ENCODE measurements around the gene ITPR3. TPM values are rescaled to one million over a fixed set of nuclear protein-coding genes. Genes with fewer than 3 reads are reported as not detected.

The ITPR3 gene
- polyA plus RNA-seq, 1 of the 3 experiments (the other 2 are of a cell fraction): 8.1 TPM

DNA sequence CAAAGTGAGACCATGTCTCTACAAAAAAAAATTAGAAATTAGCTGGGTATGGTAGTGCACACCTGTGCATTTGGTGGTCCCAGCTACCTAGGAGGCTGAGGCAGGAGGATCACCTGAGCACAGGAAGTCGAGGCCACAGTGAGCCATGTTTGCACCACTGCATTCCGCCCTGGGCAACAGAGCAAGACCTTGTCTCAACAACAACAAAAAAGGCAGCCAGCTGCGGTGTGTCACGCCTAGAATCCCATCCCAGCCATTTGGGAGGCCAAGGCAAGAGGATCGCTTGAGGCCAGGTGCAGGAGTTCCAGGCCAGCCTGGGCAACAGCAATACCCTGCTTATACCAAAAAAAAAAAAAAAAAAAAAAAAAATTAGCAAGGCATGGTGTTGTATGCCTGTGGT is 39.9 kb upstream of the ITPR3 start:
- DNase-seq: no peak
- H3K27ac ChIP-seq (ENCODE audit: low read depth in 2 of 2, low read length in 1 of 2): no peak overlapping the region
- WGBS (ENCODE audit: low lambda C conversion rate): 91% methylated on average over 5 of the region's 5 CpGs
- no peak overlapping the region for H2AFZ ChIP-seq (ENCODE audit: low read depth)
- no peaks in the 10 kb centered on the region for H4K20me1 ChIP-seq (ENCODE audit: insufficient read depth)
- TF ChIP-seq NFIC (IDR thresholded peaks at IDR 0.05; ENCODE audit: borderline replicate concordance): no peak
- H3F3A ChIP-seq (replicated peaks; ENCODE audit: insufficient read depth): no peaks in the 10 kb centered on the region
- POLR2A ChIA-PET: no interaction called here
- H3K9me3 ChIP-seq: no peaks in the 10 kb centered on the region
- H3K9ac ChIP-seq: no peak overlapping the region
- H3K4me1 ChIP-seq (ENCODE audit: control insufficient read depth in 1 of 2, insufficient read depth in 2 of 2, low read depth in 1 of 2, low read length in 1 of 2): peaks cover 0 to 20% of the 10 kb centered on the region in 2 experiments; a peak in 1 of 4 replicates
- no peaks in the 10 kb centered on the region for H3K27me3 ChIP-seq (ENCODE audit: insufficient read depth)
- peaks cover 25% of the 10 kb centered on the region for H3K79me2 ChIP-seq (ENCODE audit: insufficient read depth)
- no peak overlapping the region for H3K4me3 ChIP-seq (ENCODE audit: low read depth in 2 of 2, low read length in 1 of 2)
- CTCF ChIA-PET: interaction anchor here (0.7 to 2.2 kb wide), 5 partner anchors 9 to 574 kb away, joined by 3 to 8 read pairs (median 5); partner anchors contain the start of gene UQCC2
- peaks cover 0 to 8% of the 10 kb centered on the region in 2 experiments for H3K36me3 ChIP-seq (replicated peaks in 1 of 2; ENCODE audit: control insufficient read depth in 1 of 2, insufficient read depth in 2 of 2, low read length in 1 of 2)
- H3K4me2 ChIP-seq: no peak overlapping the region
- no peaks in the 10 kb centered on the region for H3K9me2 ChIP-seq

DNA sequence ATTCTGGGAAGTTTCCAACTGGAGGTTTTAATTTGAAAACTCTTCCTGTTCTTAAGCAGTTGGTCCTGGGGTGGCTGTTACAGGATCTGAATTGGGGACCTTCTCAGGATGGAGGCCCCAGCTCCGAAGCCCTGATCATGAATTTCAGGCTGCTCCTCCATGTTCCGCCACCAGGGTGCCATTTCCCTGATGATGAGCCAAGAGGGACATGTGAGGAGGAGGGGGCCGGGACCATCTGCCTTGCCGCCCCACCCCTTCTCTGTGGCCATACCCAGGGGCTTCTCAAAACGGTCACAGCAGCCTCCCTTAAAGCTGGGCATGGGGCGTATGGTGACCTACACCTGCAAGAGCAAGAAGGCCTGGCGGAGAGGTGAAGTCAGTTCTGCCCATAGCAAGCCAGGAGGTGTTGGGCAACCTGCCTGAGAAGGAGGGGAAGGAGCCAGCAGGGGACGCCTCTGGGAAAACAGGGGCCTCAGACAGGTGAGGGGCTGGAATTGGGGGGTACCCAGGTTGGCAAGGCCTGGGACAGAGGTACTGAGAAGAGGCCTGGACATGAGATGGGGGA is 37.4 kb upstream of the ITPR3 start:
- DNase-seq: peak; percentile 55
- Histone ChIP-seq H4K20me1 (ENCODE audit: insufficient read depth) (no peaks in the 10 kb centered on the region), H2AFZ (ENCODE audit: low read depth) (no peak overlapping the region), H3K4me2 (no peak overlapping the region), H3K9ac (no peak overlapping the region), H3K4me3 (ENCODE audit: low read depth in 2 of 2, low read length in 1 of 2) (no peak overlapping the region), H3K9me2 (no peaks in the 10 kb centered on the region), H3K4me1 (ENCODE audit: control insufficient read depth in 1 of 2, insufficient read depth in 2 of 2, low read depth in 1 of 2, low read length in 1 of 2) (peaks cover 0 to 15% of the 10 kb centered on the region in 2 experiments; a peak in 1 of 4 replicates), H3F3A (replicated peaks; ENCODE audit: insufficient read depth) (no peaks in the 10 kb centered on the region), H3K27me3 (ENCODE audit: insufficient read depth) (no peaks in the 10 kb centered on the region), H3K9me3 (no peaks in the 10 kb centered on the region), H3K36me3 (replicated peaks in 1 of 2; ENCODE audit: control insufficient read depth in 1 of 2, insufficient read depth in 2 of 2, low read length in 1 of 2) (no peaks in the 10 kb centered on the region), H3K79me2 (ENCODE audit: insufficient read depth) (peaks cover 14% of the 10 kb centered on the region), H3K27ac (ENCODE audit: low read depth in 2 of 2, low read length in 1 of 2) (no peak overlapping the region)
- ChIA-PET CTCF (interaction anchor here (0.7 to 8.6 kb wide), 7 partner anchors 8 to 154 kb away, joined by 3 to 188 read pairs (median 5); partner anchors contain the start of gene UQCC2), POLR2A (no interaction called here)
- WGBS (ENCODE audit: low lambda C conversion rate): 61% methylated on average over 6 of the region's 8 CpGs
- TF ChIP-seq FOXJ3 (CRISPR knock-in tag; IDR thresholded peaks at IDR 0.05): no peak
- TF ChIP-seq YY1 (IDR thresholded peaks at IDR 0.05; ENCODE audit: low read depth): no peak
- TF ChIP-seq, protein P1, sequence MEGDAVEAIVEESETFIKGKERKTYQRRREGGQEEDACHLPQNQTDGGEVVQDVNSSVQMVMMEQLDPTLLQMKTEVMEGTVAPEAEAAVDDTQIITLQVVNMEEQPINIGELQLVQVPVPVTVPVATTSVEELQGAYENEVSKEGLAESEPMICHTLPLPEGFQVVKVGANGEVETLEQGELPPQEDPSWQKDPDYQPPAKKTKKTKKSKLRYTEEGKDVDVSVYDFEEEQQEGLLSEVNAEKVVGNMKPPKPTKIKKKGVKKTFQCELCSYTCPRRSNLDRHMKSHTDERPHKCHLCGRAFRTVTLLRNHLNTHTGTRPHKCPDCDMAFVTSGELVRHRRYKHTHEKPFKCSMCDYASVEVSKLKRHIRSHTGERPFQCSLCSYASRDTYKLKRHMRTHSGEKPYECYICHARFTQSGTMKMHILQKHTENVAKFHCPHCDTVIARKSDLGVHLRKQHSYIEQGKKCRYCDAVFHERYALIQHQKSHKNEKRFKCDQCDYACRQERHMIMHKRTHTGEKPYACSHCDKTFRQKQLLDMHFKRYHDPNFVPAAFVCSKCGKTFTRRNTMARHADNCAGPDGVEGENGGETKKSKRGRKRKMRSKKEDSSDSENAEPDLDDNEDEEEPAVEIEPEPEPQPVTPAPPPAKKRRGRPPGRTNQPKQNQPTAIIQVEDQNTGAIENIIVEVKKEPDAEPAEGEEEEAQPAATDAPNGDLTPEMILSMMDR (IDR thresholded peaks at IDR 0.05): peak; percentile 56

DNA sequence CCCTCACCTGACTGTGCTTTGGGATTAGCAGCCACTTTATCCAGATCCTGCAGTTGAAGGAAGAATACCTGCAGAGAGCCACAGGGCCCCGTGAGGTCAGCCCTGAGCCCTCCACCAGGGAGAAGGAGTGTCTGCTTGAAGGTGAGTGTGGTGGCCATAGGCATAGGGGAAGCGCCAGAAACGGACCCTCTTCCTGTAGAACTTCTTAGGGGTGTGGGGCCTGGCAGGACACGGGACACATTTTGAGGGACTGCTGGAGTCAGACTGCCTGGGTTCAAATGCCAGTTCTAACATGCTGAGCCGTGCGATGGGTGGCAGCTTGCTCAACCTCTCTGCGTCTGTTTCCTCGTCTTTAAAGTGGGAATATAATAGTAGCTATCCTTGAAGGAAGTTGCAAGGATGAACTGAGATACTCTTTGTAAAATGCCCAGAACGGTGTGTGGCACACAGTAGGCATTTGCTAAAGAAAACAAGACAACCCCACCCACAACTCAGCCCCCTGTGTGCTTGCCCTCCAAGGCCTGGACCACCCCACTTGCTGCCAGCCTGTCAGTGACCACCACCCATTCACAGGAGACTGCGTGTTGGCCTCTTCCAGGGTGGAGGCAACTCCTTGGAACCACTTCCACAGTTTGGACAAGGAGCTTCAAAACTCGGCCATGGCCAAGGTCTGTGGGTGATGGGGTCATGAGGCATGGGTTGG is 36.3 kb upstream of the ITPR3 start:
- Histone ChIP-seq H3K4me2 (no peak overlapping the region), H3K9me3 (no peaks in the 10 kb centered on the region), H3K27ac (ENCODE audit: low read depth in 2 of 2, low read length in 1 of 2) (no peak overlapping the region), H2AFZ (ENCODE audit: low read depth) (no peak overlapping the region), H3K79me2 (ENCODE audit: insufficient read depth) (peaks cover 2% of the 10 kb centered on the region), H3K27me3 (ENCODE audit: insufficient read depth) (no peaks in the 10 kb centered on the region), H4K20me1 (ENCODE audit: insufficient read depth) (no peaks in the 10 kb centered on the region), H3F3A (replicated peaks; ENCODE audit: insufficient read depth) (no peaks in the 10 kb centered on the region), H3K36me3 (replicated peaks in 1 of 2; ENCODE audit: control insufficient read depth in 1 of 2, insufficient read depth in 2 of 2, low read length in 1 of 2) (no peaks in the 10 kb centered on the region), H3K4me1 (ENCODE audit: control insufficient read depth in 1 of 2, insufficient read depth in 2 of 2, low read depth in 1 of 2, low read length in 1 of 2) (peaks cover 2 to 12% of the 10 kb centered on the region in 2 experiments; a peak in 3 of 4 replicates), H3K9me2 (no peaks in the 10 kb centered on the region), H3K4me3 (ENCODE audit: low read depth in 2 of 2, low read length in 1 of 2) (no peak overlapping the region), H3K9ac (no peak overlapping the region)
- ChIA-PET POLR2A (interaction anchor here (0.6 kb wide), 1 partner anchor 636 kb away, joined by 3 read pairs; no protein-coding TSS in a partner anchor), CTCF (interaction anchor here (0.6 to 8.6 kb wide), 36 partner anchors 10 to 461 kb away, joined by 3 to 188 read pairs (median 4); partner anchors contain the start of genes SYNGAP1 and UQCC2)
- WGBS (ENCODE audit: low lambda C conversion rate): 71% methylated on average over 9 of the region's 11 CpGs
- TF ChIP-seq TEAD4 (IDR thresholded peaks at IDR 0.05; ENCODE audit: borderline replicate concordance, insufficient read depth) (no peak), JUND (IDR thresholded peaks at IDR 0.05) (no peak), POLR2AphosphoS5 (IDR thresholded peaks at IDR 0.05; ENCODE audit: low read depth, low read length) (no peak), ELF1 (IDR thresholded peaks at IDR 0.05) (no peak)
- TF ChIP-seq, protein P2, sequence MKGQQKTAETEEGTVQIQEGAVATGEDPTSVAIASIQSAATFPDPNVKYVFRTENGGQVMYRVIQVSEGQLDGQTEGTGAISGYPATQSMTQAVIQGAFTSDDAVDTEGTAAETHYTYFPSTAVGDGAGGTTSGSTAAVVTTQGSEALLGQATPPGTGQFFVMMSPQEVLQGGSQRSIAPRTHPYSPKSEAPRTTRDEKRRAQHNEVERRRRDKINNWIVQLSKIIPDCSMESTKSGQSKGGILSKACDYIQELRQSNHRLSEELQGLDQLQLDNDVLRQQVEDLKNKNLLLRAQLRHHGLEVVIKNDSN (IDR thresholded peaks at IDR 0.05; ENCODE audit: borderline replicate concordance, low read depth): no peak
- TF ChIP-seq, protein P3, sequence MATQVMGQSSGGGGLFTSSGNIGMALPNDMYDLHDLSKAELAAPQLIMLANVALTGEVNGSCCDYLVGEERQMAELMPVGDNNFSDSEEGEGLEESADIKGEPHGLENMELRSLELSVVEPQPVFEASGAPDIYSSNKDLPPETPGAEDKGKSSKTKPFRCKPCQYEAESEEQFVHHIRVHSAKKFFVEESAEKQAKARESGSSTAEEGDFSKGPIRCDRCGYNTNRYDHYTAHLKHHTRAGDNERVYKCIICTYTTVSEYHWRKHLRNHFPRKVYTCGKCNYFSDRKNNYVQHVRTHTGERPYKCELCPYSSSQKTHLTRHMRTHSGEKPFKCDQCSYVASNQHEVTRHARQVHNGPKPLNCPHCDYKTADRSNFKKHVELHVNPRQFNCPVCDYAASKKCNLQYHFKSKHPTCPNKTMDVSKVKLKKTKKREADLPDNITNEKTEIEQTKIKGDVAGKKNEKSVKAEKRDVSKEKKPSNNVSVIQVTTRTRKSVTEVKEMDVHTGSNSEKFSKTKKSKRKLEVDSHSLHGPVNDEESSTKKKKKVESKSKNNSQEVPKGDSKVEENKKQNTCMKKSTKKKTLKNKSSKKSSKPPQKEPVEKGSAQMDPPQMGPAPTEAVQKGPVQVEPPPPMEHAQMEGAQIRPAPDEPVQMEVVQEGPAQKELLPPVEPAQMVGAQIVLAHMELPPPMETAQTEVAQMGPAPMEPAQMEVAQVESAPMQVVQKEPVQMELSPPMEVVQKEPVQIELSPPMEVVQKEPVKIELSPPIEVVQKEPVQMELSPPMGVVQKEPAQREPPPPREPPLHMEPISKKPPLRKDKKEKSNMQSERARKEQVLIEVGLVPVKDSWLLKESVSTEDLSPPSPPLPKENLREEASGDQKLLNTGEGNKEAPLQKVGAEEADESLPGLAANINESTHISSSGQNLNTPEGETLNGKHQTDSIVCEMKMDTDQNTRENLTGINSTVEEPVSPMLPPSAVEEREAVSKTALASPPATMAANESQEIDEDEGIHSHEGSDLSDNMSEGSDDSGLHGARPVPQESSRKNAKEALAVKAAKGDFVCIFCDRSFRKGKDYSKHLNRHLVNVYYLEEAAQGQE (IDR thresholded peaks at IDR 0.05; ENCODE audit: low read depth, low read length): no peak
- DNase-seq: no peak
